NCI-H82 treated with DMSO at 0.1 percent for 48 hours (cell line): Measurements from ENCODE around the gene REPIN1.

Source experiments
- DNase-seq: peaks from one replicate; lab custom pipeline; 2025; ENCODE audit not compliant: unreplicated experiment; lab: John Stamatoyannopoulos, UW

Gene REPIN1

DNA sequence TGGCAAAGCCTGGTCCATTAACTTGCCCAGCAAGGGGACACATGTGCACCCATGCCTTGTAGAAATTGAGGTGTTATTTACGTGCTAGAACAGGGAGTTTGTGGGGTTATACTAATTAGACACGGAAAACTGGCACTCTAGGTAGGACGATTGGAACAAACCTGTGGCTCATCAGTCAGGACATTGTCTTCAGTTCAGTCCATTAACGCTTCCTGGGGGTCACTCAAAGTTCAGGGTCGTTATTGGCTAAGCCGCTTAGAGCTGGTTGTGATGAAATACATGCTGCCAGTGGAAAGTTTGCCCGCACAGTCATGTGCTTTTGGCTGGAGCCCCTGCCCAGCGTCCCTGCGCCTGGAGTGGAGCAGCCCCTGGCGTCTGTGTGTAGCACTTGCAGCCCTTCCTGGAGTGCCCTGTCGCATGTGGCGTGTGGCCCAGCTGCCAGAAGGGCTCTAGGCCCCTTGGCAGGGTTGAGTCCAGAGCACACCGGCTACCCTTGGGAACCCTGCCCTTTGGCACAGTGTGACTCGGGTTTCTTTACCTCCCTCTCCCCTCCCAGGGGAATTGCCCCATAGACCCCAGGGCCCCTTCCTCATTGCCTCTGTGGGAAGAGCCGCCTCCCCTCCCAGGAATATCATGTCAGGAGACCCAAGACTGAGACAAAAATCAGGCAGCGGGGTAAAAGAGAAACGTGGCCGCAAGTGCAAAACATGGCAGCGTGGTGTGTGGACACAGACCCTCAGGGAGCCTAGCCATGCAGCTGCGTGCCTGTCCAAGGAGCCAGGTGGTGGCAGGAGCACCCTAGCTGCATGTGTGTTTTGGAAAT, 20.3 kb downstream of the REPIN1 start:
- DNase-seq: peak; percentile 88

DNA sequence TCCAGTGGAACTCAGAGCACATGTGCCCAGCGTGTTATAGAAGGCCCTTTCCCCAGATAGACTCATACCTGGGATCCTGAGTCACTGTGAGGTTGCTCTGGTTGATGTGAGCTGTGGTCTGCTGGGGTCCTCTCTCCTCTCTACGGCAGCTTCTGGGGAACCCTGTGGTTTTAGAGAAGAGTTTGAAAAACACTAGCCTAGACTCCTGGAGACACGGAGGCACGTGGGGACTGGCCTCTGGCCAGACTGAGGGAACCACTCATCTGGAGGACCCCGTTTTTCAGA, 20.9 kb downstream of the REPIN1 start:
- no peak for DNase-seq

DNA sequence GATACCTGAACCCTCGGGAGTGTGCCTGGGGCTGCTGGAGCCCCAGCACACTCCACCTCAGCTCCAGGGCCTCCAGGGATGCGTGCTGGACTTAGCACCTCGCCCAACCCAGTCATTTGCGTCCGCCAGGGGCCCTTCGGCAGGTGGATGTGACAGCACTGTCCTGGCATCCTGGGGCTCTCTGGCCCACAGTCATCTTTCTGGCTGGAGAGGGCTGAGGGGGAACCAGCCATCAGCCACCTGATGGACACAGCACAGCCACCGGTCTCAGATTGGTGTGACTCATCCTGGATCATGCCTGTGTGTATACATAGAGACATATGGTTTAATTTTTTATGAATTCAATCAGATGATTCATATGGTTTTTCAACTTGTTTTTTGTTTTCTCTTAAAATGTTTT, 21.6 kb downstream of the REPIN1 start:
- no peak for DNase-seq

DNA sequence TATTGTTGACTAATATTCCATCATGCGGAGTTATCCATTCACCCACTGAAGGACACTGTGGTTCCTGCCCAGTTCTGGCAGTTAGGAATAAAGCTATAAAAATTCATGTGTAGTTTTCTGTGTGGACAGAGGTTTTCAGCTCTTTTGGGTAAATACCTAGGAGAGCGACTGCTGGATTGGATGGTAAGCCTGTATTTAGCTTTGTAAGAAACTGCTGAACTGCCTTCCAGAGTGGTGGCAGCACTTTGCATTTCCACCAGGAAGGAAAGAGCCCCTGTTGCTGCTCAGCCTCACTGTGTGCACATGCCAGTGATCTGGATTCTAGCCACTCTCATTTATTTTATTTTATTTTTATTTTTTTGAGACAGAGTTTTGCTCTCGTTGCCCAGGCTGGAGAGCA, 24.7 kb downstream of the REPIN1 start:
- DNase-seq: no peak

DNA sequence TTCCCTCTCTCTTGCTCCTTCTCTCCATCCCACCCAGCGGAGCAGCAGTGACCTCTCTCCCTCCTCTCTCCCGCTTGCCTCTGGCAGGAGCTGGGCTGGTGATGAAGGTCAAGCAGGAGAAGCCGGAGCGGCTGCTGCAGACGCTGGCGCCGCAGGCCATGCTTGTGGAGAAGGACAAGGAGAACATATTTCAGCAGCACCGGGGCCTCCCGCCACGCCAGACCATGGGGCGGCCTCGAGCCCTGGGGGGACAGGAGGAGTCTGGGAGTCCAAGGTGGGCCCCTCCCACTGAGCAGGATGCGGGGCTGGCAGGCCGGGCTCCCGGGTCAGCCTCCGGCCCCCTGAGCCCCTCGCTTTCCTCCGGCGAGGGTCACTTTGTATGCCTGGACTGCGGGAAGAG, 27.8 kb downstream of the REPIN1 start:
- DNase-seq: no peak

DNA sequence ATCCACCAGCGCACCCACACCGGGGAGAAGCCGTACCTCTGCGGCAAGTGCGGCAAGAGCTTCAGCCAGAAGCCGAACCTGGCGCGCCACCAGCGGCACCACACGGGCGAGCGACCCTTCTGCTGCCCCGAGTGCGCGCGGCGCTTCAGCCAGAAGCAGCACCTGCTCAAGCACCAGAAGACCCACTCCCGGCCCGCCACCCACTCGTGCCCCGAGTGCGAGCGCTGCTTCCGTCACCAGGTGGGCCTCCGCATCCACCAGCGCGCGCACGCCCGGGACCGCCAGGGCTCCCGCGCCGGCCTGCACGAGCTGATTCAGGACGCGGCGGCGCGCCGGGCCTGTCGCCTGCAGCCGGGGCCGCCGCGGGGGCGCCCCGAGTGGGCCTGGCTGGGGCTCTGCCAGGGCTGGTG, 28.2 kb downstream of the REPIN1 start:
- no peak for DNase-seq

DNA sequence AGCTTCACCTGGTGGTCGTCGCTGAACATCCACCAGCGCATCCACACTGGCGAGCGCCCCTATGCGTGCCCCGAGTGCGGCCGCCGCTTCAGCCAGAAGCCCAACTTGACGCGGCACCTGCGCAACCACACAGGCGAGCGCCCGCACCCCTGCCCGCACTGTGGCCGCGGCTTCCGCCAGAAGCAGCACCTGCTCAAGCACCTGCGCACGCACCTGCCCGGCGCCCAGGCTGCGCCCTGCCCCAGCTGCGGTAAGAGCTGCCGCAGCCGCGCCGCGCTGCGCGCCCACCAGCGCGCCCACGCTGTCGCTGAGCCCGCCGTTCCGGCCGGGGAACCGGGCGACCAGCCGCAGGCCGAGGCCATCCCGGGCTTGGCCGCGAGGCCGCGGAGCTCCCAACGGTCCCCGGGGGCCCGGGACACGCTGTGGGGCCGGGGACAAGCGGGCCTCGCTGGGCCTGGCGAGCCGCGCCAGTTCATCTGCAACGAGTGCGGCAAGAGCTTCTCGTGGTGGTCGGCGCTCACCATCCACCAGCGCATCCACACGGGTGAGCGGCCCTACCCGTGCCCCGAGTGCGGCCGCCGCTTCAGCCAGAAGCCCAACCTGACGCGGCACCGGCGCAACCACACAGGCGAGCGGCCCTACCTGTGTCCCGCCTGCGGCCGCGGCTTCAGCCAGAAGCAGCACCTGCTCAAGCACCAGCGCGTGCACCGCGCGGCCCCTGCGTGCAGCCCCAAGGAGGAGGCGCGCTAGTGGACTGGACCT, 28.9 kb downstream of the REPIN1 start:
- no peak for DNase-seq

DNA sequence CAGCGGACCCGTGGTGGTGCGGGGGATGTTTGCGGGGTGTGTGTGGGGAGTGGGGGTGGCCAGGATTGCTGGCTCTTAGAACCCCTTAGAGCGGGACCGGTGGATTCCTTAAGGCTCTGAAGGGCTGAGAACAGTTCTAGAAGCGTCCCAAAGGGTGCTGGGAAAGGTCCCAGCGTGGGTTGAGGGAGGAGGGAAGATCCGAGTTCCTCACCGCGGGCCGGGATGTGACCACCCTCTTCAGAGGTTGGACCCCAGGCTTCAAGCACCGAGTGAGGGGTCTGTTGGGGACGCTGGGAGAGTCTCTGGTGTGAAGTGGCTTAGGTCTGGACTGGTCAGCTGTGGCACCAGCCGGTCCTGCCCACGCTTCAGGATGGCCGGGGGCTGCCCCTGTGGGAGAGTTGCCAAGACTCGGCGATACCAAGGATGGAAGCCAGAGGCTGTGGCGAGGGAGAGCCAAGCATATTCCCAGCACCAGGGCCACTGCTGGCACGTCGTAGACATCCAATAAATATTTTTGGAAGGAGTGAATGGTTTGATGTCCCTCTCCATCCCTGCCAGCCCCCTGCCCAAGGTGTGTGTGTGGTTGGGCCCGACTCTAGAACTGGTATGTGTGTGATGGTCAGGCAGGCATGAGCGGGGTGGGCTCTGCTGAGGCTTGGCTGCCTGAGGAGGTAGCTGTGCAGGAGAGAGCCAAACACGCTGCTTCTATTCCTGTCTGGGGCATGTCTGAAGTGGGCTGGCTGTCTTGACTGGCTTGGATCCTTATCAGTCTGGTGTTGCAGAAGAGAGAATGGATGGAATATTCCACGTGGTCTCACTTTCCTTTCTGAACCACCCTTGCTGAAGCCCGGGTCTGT, 29.7 kb downstream of the REPIN1 start:
- no peak for DNase-seq

DNA sequence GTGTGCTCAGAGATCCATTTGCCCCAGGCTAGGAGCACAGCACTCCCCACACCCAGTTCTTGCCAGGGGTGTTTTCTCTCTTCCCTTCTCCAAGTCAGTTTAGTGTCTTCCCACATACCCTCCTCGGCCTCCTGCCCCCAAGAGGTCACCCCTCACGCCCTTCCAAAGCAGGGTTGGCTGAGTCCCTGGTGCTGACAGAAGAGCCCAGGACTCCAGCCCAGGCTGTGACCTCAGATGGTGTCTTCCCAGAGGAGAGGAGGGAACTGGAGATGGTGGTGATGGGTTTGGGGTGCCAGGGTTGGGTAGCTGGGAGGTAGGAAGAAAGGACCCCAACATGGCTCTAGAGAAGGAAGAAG, 30.3 kb downstream of the REPIN1 start:
- DNase-seq: no peak

DNA sequence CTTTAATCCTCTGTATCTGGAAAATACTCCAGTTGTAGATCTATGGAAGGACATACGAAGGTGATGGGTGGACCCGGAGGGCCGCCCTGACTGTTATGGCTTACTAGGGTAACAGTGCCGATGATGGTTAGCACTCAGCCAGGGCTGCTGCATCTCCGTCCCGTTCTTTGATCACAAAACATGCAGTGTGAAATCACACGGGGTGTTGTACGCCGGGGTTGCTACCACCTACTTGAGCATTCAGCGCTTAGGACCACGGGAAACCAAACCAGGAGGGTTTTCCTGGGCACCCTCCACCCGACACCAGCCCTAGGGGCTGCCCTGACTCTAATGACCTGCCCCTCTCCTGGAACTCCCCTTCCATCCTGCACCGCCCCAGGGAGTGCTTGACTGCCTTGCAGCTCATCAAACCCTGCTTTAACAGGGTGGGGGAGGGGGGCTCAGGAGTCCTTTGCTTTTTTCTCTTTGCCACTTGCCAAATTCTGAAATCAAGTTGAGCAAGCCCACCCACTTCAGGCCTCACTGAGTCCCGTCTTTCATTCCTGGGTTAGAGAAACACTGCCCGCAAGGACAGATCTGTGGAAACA, 30.9 kb downstream of the REPIN1 start:
- no peak for DNase-seq

DNA sequence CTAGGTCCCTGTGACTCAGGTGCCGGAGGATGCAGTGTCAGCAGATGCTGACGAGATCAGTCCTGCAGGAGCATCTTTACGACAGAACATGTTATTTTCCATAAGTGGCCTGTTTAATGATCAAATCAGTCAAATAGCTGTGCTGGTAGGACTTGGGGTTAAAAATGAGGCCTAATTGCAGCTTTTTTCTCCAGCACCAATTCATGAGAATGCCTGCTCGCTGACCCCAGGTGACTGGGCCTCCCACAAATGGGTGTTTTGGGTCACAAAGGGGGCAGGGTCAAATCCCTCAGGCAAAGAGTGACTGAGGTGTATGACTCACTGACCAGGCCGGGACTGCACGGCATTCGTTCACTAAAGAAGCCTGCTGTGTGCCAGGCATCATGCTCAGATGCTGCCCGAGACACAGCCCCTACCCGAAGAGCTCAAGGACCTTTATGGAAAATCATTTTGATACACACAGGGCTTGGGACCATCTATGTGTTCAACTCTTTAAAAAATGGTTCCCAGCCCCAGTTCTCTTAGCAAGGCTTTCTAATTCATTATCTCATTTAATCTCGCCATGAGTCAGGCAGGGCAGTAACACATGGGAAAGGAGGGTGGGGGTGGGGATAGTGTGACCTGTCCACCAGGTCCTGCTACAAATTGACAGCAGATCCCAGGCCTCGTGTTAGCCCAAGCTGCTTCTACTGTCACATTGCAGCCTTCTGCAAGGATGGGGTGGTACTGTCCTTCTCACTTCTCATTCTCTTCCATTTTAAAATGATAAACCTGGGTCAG, 31.6 kb downstream of the REPIN1 start:
- no peak for DNase-seq

DNA sequence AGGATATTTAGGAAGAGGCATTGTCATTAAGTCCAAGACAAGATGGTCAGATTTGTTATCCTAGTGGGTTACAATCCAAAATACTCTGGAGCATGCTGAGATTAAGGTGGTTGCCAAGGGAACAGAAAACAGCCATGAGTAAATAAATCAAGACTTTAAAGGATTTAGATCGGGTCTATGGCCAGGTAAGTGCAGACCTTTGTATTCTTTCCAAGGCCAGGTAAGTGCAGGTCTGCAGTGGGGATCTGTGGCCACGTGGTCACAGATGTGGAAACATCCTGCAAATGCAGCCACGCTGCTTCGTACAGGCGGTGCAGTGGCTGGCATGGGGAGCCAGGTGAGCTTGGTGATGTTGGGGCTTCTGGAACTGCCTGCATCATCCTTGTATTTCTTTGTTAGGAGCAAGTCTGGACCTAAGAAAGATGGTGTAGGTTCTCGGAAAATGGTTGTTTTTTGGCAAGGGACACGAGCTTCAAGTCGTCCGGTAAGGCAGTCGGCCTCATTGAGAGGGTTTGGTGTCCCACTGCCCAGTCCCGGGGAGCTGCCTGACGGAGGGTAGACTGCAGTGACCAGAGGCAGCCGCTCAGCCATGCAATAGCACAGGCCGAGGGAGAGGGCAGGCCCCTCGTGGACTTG, 32.3 kb downstream of the REPIN1 start:
- no peak for DNase-seq

DNA sequence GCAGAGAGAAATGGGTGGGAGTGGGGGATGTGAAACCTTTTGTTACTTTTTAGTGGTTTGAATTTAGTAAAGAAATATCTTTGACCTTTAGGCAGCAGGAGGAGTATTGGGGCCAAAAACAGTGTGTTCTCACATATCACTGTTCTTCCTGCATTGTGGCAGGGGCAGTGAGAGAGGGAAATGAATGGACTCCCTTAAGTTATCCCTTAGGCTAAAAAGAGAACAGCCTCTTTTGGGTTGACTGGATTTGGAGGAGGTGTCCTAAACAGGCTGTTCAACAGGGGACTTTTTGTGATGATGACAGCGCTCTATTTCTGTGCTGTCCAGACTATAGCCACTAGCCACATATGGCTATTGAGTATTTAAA, 32.8 kb downstream of the REPIN1 start:
- no peak for DNase-seq

DNA sequence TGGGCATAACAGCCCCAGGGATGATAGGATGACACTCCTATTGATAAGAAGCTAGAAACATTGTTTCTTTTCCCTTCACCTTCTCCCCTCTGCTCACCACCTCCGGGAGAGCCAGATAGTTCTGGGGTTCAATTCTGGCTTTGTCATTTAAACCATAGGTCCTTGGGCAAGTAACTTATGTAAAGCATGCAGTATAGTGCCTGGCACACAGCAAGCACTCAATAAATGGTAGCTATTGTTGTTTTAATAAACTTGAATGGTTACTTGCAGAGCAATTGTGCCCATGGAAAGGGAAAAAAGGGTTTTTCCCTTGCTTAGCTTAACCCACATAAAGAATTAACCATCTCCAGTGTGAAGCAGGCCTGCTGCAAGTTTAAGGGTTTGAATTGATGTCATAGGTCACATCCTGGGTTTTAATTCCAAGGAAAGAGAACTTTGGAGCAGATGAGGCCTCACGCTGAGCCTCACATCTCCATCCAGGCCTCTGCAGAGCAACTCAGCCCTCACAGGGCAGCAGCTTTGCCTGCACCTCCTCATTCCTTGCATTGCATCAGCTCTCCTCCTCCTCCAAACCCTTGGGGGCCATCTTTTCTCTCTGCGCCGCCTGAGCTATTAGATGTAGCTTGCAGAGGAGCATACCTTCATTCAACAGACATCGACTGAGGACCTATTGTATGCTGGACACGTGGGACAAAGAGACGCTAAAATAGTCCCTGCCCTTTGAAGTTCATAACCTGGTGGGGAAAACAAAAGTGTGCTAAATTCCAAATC, 33.4 kb downstream of the REPIN1 start:
- no peak for DNase-seq

DNA sequence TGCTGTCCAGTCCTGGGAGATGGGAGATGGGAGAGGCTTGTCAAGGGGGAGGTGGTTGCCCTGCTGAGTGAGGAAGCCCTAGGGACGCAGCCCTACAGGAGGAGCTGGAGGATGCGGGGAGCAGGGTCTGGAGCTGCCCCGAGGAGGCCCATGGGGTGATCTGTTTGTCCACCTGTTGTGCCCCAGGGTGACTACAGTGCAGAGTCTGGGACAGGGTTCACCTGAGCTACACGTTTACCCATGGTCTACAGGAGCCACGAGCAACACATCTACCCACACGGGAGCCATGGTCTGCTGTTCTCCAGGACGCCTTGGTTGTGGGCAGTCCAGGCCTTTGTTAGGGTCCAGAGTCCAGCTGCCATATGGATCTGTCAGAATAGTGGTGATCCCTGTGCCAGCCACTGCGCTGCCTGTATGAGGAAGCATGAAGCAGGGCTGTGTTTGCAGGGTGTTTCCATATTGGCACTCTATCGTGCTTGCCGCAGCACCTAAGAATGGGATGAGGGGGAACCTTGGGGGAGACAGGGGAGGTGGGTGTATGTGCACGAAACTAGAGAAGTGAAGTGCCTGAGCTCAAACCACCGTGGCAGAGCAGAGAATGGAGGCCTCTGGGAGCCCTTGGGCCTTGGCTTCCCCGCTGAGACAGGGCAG, 34.2 kb downstream of the REPIN1 start:
- DNase-seq: no peak

DNA sequence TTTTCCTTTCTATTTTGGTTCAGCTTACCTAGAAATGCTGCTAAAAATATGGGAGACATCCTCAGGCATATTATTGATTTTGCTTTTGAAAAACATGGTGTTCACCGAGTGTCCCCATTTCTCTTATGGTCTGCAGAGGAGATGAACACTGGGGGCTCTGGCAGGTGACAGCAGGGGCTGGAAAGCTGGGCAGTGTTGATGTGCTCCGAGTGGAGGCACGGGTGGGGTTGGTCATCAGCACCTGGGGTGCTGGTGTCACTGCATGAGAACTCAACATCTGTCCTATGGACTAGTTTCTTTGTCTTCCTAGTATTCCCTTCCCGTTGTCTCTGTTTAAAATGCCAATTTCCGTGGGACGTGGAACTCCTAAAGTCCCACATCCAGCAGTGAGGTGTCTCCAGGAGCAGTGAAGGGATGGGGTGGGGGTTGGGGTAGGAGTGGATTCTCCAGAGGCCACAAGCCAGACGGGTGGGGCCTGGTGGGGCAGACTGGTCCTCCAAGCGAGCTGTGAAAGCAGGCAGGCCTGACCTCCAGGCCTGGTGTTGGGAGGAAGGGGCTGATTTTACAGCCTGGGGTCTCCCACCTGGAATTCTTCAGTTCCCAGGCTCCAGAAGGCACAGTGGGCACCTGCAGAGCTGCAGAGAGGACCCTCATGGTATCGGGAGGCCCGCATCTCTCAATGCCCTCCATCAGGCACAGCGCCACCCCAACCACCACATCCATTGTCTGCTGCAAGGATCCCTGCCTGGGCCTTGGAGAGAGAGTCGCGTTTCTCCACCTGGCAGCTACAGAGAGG, 35.0 kb downstream of the REPIN1 start:
- no peak for DNase-seq

DNA sequence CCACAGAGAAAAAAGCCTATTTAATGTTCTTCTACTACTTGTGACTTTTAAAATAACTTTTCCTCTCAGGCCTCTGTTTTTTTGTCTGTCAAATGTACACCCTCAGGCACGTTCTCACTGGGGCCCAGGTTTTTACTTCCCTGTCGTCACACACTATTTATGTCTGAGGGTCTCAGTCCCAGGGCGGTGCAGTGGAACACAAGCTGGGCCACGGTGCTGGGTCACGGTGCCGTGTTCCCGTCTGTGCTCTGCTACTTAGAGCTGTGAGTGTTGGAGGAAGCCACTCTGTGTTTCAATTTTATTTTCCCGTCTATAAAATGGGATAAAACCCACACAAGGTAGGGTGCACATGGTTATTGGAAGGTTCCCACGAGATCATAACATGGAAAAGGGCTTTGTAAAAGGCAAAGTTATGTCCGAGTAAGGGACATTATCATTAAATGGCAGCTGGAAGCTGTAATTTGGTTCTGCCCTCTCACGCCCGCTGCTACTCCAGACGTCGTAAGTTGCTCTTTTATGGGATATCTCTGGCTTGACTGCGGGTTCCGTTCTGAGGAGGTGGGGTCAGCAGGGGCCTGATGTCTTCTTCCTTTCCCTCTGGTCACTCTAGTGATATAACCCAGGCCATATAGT, 35.7 kb downstream of the REPIN1 start:
- DNase-seq: no peak
